ENCODE results near the gene METTL25B. TPM values are rescaled to one million over a fixed set of nuclear protein-coding genes. Genes with fewer than 3 reads are reported as not detected.

METTL25B gene
- 10 to 100 TPM; 15.2 to 17.9 TPM for total RNA-seq

- TF ChIP-seq, protein P1, sequence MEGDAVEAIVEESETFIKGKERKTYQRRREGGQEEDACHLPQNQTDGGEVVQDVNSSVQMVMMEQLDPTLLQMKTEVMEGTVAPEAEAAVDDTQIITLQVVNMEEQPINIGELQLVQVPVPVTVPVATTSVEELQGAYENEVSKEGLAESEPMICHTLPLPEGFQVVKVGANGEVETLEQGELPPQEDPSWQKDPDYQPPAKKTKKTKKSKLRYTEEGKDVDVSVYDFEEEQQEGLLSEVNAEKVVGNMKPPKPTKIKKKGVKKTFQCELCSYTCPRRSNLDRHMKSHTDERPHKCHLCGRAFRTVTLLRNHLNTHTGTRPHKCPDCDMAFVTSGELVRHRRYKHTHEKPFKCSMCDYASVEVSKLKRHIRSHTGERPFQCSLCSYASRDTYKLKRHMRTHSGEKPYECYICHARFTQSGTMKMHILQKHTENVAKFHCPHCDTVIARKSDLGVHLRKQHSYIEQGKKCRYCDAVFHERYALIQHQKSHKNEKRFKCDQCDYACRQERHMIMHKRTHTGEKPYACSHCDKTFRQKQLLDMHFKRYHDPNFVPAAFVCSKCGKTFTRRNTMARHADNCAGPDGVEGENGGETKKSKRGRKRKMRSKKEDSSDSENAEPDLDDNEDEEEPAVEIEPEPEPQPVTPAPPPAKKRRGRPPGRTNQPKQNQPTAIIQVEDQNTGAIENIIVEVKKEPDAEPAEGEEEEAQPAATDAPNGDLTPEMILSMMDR (IDR thresholded peaks at IDR 0.05): no peak
- peak; percentile 54 for ATAC-seq (ENCODE audit: insufficient number of reproducible peaks, low FRiP score, low read depth)
- Histone ChIP-seq H3K4me1 (ENCODE audit: control insufficient read depth in 1 of 2, low read depth in 2 of 2) (peaks cover 27 to 57% of the 10 kb centered on the region in 2 donors), H3K27me3 (replicated peaks; ENCODE audit: insufficient read depth) (no peaks in the 10 kb centered on the region), H3K4me3 (peak within 1 kb of the TSS; percentile 80), H3K27ac (peak within 1 kb of the TSS; percentile 97 to 99), H3K9me3 (no peaks in the 10 kb centered on the region), H3K36me3 (peaks cover 16% of the 10 kb centered on the region)
- DNase-seq (ENCODE audit: low spot score): no peak
Observed at GRCh38 chr1:156727926-156728598, at the start of gene METTL25B. Gene METTL25B (plus strand): TSS chr1:156728469. CDS start chr1:156729105, 636 bp downstream.

- Histone ChIP-seq H3K36me3 (no peaks in the 10 kb centered on the region), H3K27ac (no peak overlapping the region), H3K9me3 (no peaks in the 10 kb centered on the region), H3K4me3 (no peak overlapping the region), H3K27me3 (replicated peaks; ENCODE audit: insufficient read depth) (no peaks in the 10 kb centered on the region), H3K4me1 (ENCODE audit: control insufficient read depth in 1 of 2, low read depth in 2 of 2) (peaks cover 12 to 27% of the 10 kb centered on the region in 2 donors)
- DNase-seq (ENCODE audit: low spot score) (no peak), ATAC-seq (ENCODE audit: insufficient number of reproducible peaks, low FRiP score, low read depth) (no peak)
- TF ChIP-seq, protein P1 (IDR thresholded peaks at IDR 0.05): no peak
Observed at GRCh38 chr1:156680056-156680455, 48.2 kb upstream of the METTL25B start.

DNA sequence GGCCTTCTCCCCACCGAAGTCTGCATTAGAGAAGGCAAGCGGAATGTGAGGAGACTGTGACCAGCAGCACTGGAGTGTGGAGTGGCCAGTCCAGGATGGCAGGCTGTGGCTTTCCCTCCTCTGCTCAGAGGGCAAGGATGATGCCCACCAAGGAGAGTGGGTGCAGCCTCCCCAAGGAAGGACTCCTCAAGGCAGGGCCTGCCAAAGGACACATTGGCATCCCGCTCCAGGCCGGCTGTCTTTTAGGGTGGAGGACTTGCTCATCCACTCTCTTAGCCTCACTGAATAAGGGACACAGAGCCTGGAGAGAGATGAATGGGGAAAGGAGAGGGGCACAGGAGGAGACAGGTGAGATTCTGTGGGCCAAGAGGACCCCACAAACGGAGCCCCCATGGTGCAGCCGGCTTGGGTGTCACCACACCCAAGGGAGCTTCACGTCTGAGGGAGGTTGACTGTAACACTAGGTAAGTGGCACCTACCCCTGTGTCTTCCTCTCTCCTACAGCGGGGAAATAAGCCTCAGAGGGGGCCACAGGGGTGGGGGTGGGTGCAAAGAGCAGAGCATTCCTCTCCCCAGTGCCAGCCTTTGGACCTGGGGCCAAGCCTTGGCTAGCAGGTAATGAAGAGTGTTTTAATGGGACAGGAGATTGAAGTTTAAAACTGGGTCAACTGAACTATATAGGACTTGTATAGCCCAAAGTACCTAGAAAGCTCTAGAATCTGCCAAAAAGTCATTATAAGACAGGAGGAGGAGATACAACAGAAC is 46.9 kb upstream of the METTL25B start:
- ATAC-seq (ENCODE audit: insufficient number of reproducible peaks, low FRiP score, low read depth): no peak
- TF ChIP-seq, protein P1 (IDR thresholded peaks at IDR 0.05): no peak
- Histone ChIP-seq H3K36me3 (no peaks in the 10 kb centered on the region), H3K27me3 (replicated peaks; ENCODE audit: insufficient read depth) (no peaks in the 10 kb centered on the region), H3K27ac (no peak overlapping the region), H3K4me3 (no peak overlapping the region), H3K4me1 (ENCODE audit: control insufficient read depth in 1 of 2, low read depth in 2 of 2) (peaks cover 10 to 14% of the 10 kb centered on the region in 2 donors), H3K9me3 (no peaks in the 10 kb centered on the region)
- DNase-seq (ENCODE audit: low spot score): no peak

GRCh38 chr1:156682166-156682890 is 45.9 kb upstream of the METTL25B start:
- Histone ChIP-seq H3K9me3 (no peaks in the 10 kb centered on the region), H3K36me3 (no peaks in the 10 kb centered on the region), H3K4me3 (no peak overlapping the region), H3K27ac (no peak overlapping the region), H3K4me1 (ENCODE audit: control insufficient read depth in 1 of 2, low read depth in 2 of 2) (peaks cover 6% of the 10 kb centered on the region in 2 donors), H3K27me3 (replicated peaks; ENCODE audit: insufficient read depth) (no peaks in the 10 kb centered on the region)
- ATAC-seq (ENCODE audit: insufficient number of reproducible peaks, low FRiP score, low read depth) (no peak), DNase-seq (ENCODE audit: low spot score) (no peak)
- TF ChIP-seq, protein P1 (IDR thresholded peaks at IDR 0.05): no peak
